SK-N-SH treated with all-trans-retinoic acid at 6 μM for 48 hours (cell line): ENCODE results near the gene TNFSF13B.

Source experiments
- ATAC-seq: fragments of 200-7000 bp; cut with Tn5 transposase; 3 replicates; pipeline ENCODE4 v1.9.1; 2020; ENCODE audit warnings: mild to moderate bottlenecking, moderate library complexity
- BACH2 ChIP-seq: fragments of 250-450 bp; sonication (Bioruptor Pico); IDR thresholded peaks from 2 replicates; pipeline ENCODE4 v1.9.0; 2021; ENCODE audit warnings: mild to moderate bottlenecking, borderline replicate concordance
- CREB5 ChIP-seq: fragments of 250-450 bp; sonication (Bioruptor Pico); IDR thresholded peaks from 2 replicates; pipeline ENCODE4 v1.5.1; 2020; ENCODE audit warnings: low read depth, mild to moderate bottlenecking, moderate library complexity
- CSDC2 ChIP-seq: fragments of 250-450 bp; sonication (Bioruptor Pico); IDR thresholded peaks from 2 replicates; pipeline ENCODE4 v1.5.0; 2020; ENCODE audit warnings: mild to moderate bottlenecking, moderate library complexity
- ESRRG ChIP-seq: fragments of 250-450 bp; sonication (Bioruptor Pico); IDR thresholded peaks from 2 replicates; pipeline ENCODE4 v1.6.1; 2021; ENCODE audit warnings: mild to moderate bottlenecking
- GLIS3 ChIP-seq: fragments of 250-450 bp; sonication (Bioruptor Pico); IDR thresholded peaks from 2 replicates; pipeline ENCODE4 v1.5.0; 2020; ENCODE audit warnings: mild to moderate bottlenecking, moderate library complexity
- ISL1 ChIP-seq: fragments of 250-450 bp; sonication (Bioruptor Pico); IDR thresholded peaks from 2 replicates; pipeline ENCODE4 v2.1.2; 2022; ENCODE audit warnings: mild to moderate bottlenecking, moderate library complexity
- OSR1 ChIP-seq: fragments of 250-450 bp; sonication (Bioruptor Pico); IDR thresholded peaks from 2 replicates; pipeline ENCODE4 v1.8.0; 2022; ENCODE audit warnings: moderate library complexity, mild to moderate bottlenecking, inconsistent platforms
- PATZ1 ChIP-seq: fragments of 250-450 bp; sonication (Bioruptor Pico); IDR thresholded peaks from 2 replicates; pipeline ENCODE4 v1.8.0; 2020; ENCODE audit warnings: mild to moderate bottlenecking, moderate library complexity, borderline replicate concordance
- PPARA ChIP-seq: fragments of 250-450 bp; sonication (Bioruptor Pico); IDR thresholded peaks from 2 replicates; pipeline ENCODE4 v1.5.0; 2020; ENCODE audit warnings: mild to moderate bottlenecking, borderline replicate concordance
- RARB ChIP-seq: fragments of 250-450 bp; sonication (Bioruptor Pico); IDR thresholded peaks from 2 replicates; pipeline ENCODE4 v1.8.0; 2021; ENCODE audit warnings: mild to moderate bottlenecking, moderate library complexity
- SNAI2 ChIP-seq: fragments of 250-450 bp; sonication (Bioruptor Pico); IDR thresholded peaks from 2 replicates; pipeline ENCODE4 v1.5.0; 2020; ENCODE audit warnings: mild to moderate bottlenecking, moderate library complexity
- TCF4 ChIP-seq: fragments of 250-450 bp; sonication (Bioruptor Pico); IDR thresholded peaks from 2 replicates; pipeline ENCODE4 v1.8.0; 2021; ENCODE audit warnings: mild to moderate bottlenecking, moderate library complexity, borderline replicate concordance
- TOX ChIP-seq: fragments of 250-450 bp; sonication (Bioruptor Pico); IDR thresholded peaks from 2 replicates; pipeline ENCODE4 v1.8.0; 2021; ENCODE audit warnings: mild to moderate bottlenecking, moderate library complexity, borderline replicate concordance
- ZC3H10 ChIP-seq: fragments of 250-450 bp; sonication (Bioruptor Pico); IDR thresholded peaks from 2 replicates; pipeline ENCODE4 v1.5.1; 2021; ENCODE audit warnings: mild to moderate bottlenecking, moderate library complexity
- ZFP3 ChIP-seq: fragments of 250-450 bp; sonication (Bioruptor Pico); IDR thresholded peaks from 2 replicates; pipeline ENCODE4 v1.5.0; 2020; ENCODE audit warnings: mild to moderate bottlenecking, moderate library complexity
- ZNF565 ChIP-seq: fragments of 450-650 bp; formaldehyde crosslinking; conservative IDR thresholded peaks from 2 replicates; pipeline ENCODE4 v1.5.0; 2020; ENCODE audit warnings: low read depth, mild to moderate bottlenecking, moderate library complexity
- ZNF70 ChIP-seq: fragments of 450-650 bp; formaldehyde crosslinking; IDR thresholded peaks from 2 replicates; pipeline ENCODE4 v1.5.0; 2020; ENCODE audit warnings: mild to moderate bottlenecking, moderate library complexity
- ZNF8 ChIP-seq: fragments of 450-650 bp; formaldehyde crosslinking; IDR thresholded peaks from 2 replicates; pipeline ENCODE4 v1.5.0; 2020; ENCODE audit warnings: mild to moderate bottlenecking, moderate library complexity
- TF ChIP-seq, protein P1 (sequence below): fragments of 250-450 bp; sonication (Bioruptor Pico); IDR thresholded peaks from 2 replicates; pipeline ENCODE4 v1.8.0; 2021; ENCODE audit warnings: low read depth, mild to moderate bottlenecking, moderate library complexity, borderline replicate concordance
- TF ChIP-seq, protein P2 (sequence below): fragments of 250-450 bp; sonication (Bioruptor Pico); IDR thresholded peaks from 2 replicates; pipeline ENCODE4 v1.5.0; 2020; ENCODE audit warnings: mild to moderate bottlenecking, moderate library complexity

TNFSF13B gene

GRCh38 chr13:108269601-108270328 lies at the start of gene TNFSF13B:
TNFSF13B (plus strand) TSS chr13:108269718; CDS start chr13:108269896, 178 bp downstream.
- ATAC-seq, result no peak
- TF ChIP-seq ZNF70 (CRISPR knock-in tag) (no peak), RARB (CRISPR knock-in tag) (no peak), ZFP3 (CRISPR knock-in tag) (no peak), PATZ1 (CRISPR knock-in tag) (no peak)

- TF ChIP-seq ZFP3 (CRISPR knock-in tag), result no peak
- TF ChIP-seq CSDC2 (CRISPR knock-in tag), result no peak
- TF ChIP-seq, protein P1, sequence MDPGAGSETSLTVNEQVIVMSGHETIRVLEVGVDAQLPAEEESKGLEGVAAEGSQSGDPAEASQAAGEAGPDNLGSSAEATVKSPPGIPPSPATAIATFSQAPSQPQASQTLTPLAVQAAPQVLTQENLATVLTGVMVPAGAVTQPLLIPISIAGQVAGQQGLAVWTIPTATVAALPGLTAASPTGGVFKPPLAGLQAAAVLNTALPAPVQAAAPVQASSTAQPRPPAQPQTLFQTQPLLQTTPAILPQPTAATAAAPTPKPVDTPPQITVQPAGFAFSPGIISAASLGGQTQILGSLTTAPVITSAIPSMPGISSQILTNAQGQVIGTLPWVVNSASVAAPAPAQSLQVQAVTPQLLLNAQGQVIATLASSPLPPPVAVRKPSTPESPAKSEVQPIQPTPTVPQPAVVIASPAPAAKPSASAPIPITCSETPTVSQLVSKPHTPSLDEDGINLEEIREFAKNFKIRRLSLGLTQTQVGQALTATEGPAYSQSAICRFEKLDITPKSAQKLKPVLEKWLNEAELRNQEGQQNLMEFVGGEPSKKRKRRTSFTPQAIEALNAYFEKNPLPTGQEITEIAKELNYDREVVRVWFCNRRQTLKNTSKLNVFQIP (CRISPR knock-in tag), result no peak
- TF ChIP-seq ESRRG (CRISPR knock-in tag), result no peak
- TF ChIP-seq TOX (CRISPR knock-in tag), result no peak
- TF ChIP-seq BACH2, result no peak
- TF ChIP-seq ZC3H10 (CRISPR knock-in tag), result no peak
- no peak for TF ChIP-seq GLIS3 (CRISPR knock-in tag)
- TF ChIP-seq, all 23 proteins: peak for 0
- ATAC-seq, result no peak
Observed at GRCh38 chr13:108220041-108220440, 49.5 kb upstream of the TNFSF13B start.

DNA sequence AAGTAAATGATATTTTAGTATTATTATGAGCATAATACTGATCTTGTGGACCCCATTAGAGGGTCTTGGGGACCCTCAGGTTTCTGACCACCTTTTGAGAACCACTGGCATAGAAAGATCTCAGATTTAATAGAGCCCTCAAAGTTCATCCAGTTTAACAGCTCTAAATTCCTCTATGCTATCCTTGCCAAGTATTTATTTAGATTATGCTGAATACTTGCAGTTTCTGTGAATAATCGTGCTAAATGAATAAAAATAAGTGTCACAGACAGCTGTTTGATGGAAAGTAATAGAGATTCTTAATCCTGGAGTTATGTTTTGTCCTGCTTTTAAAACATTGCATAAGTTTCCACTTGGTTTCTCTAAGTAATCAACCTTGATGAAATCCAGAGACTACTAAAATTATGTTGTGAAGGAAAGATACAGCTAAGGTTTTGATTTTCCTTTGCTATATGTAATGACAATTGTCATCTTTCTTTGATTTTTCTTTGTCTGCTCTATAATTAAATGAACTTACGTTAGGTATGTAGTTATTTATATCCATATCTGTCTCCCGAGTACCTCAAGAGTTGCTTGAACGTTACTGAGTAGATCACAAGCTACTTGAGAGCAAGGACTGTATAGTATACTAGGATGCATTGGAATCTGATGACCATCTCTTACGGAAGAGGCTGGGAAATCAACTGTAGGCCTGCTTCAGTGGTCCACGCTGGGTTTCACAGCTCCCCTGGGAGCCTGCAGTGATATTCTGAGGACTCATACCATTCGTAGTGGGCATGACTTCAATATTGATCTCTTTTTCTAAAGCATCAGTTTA lies 45.6 kb upstream of the TNFSF13B start:
- no peak for ATAC-seq
- TF ChIP-seq SNAI2, result no peak
- TF ChIP-seq ZNF8 (CRISPR knock-in tag), result no peak
- TF ChIP-seq ESRRG (CRISPR knock-in tag), result no peak
- no peak for TF ChIP-seq ZNF565 (CRISPR knock-in tag)
- TF ChIP-seq CREB5 (CRISPR knock-in tag), result no peak
- TF ChIP-seq ISL1 (CRISPR knock-in tag), result no peak
- no peak for TF ChIP-seq RARB (CRISPR knock-in tag)
- TF ChIP-seq ZFP3 (CRISPR knock-in tag), result no peak
- TF ChIP-seq BACH2, result no peak
- no peak for TF ChIP-seq ZNF70 (CRISPR knock-in tag)
- TF ChIP-seq, protein P1 (CRISPR knock-in tag), result no peak
- no peak for TF ChIP-seq ZC3H10 (CRISPR knock-in tag)
- no peak for TF ChIP-seq PPARA (CRISPR knock-in tag)
- TF ChIP-seq, protein P2, sequence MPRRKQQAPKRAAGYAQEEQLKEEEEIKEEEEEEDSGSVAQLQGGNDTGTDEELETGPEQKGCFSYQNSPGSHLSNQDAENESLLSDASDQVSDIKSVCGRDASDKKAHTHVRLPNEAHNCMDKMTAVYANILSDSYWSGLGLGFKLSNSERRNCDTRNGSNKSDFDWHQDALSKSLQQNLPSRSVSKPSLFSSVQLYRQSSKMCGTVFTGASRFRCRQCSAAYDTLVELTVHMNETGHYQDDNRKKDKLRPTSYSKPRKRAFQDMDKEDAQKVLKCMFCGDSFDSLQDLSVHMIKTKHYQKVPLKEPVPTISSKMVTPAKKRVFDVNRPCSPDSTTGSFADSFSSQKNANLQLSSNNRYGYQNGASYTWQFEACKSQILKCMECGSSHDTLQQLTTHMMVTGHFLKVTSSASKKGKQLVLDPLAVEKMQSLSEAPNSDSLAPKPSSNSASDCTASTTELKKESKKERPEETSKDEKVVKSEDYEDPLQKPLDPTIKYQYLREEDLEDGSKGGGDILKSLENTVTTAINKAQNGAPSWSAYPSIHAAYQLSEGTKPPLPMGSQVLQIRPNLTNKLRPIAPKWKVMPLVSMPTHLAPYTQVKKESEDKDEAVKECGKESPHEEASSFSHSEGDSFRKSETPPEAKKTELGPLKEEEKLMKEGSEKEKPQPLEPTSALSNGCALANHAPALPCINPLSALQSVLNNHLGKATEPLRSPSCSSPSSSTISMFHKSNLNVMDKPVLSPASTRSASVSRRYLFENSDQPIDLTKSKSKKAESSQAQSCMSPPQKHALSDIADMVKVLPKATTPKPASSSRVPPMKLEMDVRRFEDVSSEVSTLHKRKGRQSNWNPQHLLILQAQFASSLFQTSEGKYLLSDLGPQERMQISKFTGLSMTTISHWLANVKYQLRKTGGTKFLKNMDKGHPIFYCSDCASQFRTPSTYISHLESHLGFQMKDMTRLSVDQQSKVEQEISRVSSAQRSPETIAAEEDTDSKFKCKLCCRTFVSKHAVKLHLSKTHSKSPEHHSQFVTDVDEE, result no peak
- TF ChIP-seq PATZ1 (CRISPR knock-in tag), result no peak
- TF ChIP-seq GLIS3 (CRISPR knock-in tag), result no peak
- no peak for TF ChIP-seq OSR1 (CRISPR knock-in tag)
- TF ChIP-seq TCF4 (CRISPR knock-in tag), result no peak
